Stomach (tissue), 4 donors: ENCODE measurements around the gene CBL.

Experiments
- POLR2A ChIP-seq, 4 donors: fragments of 450-650 bp; IDR thresholded peaks; one replicate each; pipeline ENCODE4 v1.6.1; 2016; ENCODE audit warnings: antibody characterized with exemption in 4 of 4, control low read depth in 2 of 4, mild to moderate bottlenecking in 1 of 4, moderate library complexity in 1 of 4
- POLR2AphosphoS5 ChIP-seq, 3 donors: sonication (generic); formaldehyde crosslinking; IDR thresholded peaks; one replicate each; pipeline ENCODE4 v1.6.1; 2016; ENCODE audit warnings: antibody characterized with exemption in 3 of 3
- TF ChIP-seq, protein P1 (sequence below), 7 experiments: fragments of 450-650 bp in 4 of 7; fragments of 200-600 bp in 3 of 7; sonication (generic) in 3 of 7; IDR thresholded peaks; one replicate each; pipeline ENCODE4 v1.5.1; 2016 to 2019; ENCODE audit warnings: antibody characterized with exemption in 7 of 7, control low read depth in 2 of 7, mild to moderate bottlenecking in 1 of 7

DNA sequence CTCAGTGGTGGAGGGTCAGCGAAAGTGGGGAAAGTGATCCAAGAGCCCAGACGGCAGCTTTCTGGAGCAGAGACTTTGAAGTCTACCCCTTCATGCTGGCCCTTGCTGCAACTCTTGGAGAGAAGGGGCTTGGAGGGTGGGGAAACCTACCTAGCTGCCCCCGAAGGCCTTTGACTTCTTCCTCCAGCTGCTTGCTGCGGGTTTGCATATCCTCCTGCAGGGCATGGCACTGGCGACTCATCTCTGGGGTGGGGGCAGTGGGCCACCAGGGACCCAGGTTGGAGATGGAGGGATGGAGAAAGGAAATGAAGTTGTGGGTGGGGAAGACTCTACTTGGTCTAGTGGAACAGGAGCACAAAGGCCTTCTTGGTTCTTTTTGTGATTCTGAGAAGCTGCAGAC lies 13.1 kb upstream of the CBL start:
- TF ChIP-seq, protein P1, sequence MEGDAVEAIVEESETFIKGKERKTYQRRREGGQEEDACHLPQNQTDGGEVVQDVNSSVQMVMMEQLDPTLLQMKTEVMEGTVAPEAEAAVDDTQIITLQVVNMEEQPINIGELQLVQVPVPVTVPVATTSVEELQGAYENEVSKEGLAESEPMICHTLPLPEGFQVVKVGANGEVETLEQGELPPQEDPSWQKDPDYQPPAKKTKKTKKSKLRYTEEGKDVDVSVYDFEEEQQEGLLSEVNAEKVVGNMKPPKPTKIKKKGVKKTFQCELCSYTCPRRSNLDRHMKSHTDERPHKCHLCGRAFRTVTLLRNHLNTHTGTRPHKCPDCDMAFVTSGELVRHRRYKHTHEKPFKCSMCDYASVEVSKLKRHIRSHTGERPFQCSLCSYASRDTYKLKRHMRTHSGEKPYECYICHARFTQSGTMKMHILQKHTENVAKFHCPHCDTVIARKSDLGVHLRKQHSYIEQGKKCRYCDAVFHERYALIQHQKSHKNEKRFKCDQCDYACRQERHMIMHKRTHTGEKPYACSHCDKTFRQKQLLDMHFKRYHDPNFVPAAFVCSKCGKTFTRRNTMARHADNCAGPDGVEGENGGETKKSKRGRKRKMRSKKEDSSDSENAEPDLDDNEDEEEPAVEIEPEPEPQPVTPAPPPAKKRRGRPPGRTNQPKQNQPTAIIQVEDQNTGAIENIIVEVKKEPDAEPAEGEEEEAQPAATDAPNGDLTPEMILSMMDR (IDR thresholded peaks at IDR 0.05) = no peak
- TF ChIP-seq POLR2AphosphoS5 (IDR thresholded peaks at IDR 0.05) = no peak
- TF ChIP-seq POLR2A (IDR thresholded peaks at IDR 0.05) = no peak
